T-helper 1 cell (primary cell): ENCODE measurements around the gene CASP10.
"Not testable (repeated sequence)": the region's sequence is repeated elsewhere in the genome, so short reads cannot be mapped to it uniquely, and the experiment has no call there.

Experiments used
- DNase-seq, 5 donors: peaks; one replicate each; pipeline ENCODE4 v3.0.0-alpha.2; 2012 to 2020
- total RNA-seq, 4 donors: gene quantifications; one replicate each; lab custom pipeline; 2026; lab: John Stamatoyannopoulos, UW

The CASP10 gene
- 37.2 to 85.7 (median 62.6) reads per million in 4 donors for total RNA-seq

- peak in 2 of 5 donors; percentile 25 to 83 for DNase-seq
These were observed at the start of gene CASP10 for GRCh38 chr2:201182650-201183364. Gene CASP10, plus strand, starts transcription at chr2:201183141. Its CDS starts 2,637 bp downstream, at chr2:201185778.

GRCh38 chr2:201135386-201135785, 47.6 kb upstream of the CASP10 start:
- DNase-seq: no peak

GRCh38 chr2:201136889-201137321, 46.0 kb upstream of the CASP10 start:
- no peak for DNase-seq

- no peak for DNase-seq
These were observed 45.2 kb upstream of the CASP10 start for GRCh38 chr2:201137505-201138400.

- no peak for DNase-seq
These were observed 44.5 kb upstream of the CASP10 start for GRCh38 chr2:201138401-201138970.

- not testable (repeated sequence) for DNase-seq
These were observed 43.8 kb upstream of the CASP10 start for GRCh38 chr2:201138986-201139781.

- no peak for DNase-seq
These were observed 42.9 kb upstream of the CASP10 start for GRCh38 chr2:201139836-201140604.

- DNase-seq: no peak
These were observed 38.6 kb upstream of the CASP10 start for GRCh38 chr2:201144101-201145051.

- DNase-seq: no peak
These were observed 34.4 kb upstream of the CASP10 start for GRCh38 chr2:201148434-201148990.

GRCh38 chr2:201149064-201149820, 33.7 kb upstream of the CASP10 start:
- DNase-seq: no peak

- DNase-seq: not testable (repeated sequence)
These were observed 33.1 kb upstream of the CASP10 start for GRCh38 chr2:201149821-201150165.

GRCh38 chr2:201150454-201151020, 32.4 kb upstream of the CASP10 start:
- no peak for DNase-seq

- peak in 1 of 5 donors; percentile 26 for DNase-seq
These were observed 31.6 kb upstream of the CASP10 start for GRCh38 chr2:201151127-201151981.

GRCh38 chr2:201152517-201152916, 30.4 kb upstream of the CASP10 start:
- no peak for DNase-seq

GRCh38 chr2:201152999-201153815, 29.7 kb upstream of the CASP10 start:
- DNase-seq: no peak

- no peak for DNase-seq
These were observed 28.1 kb upstream of the CASP10 start for GRCh38 chr2:201154615-201155399.
